Keratinocyte (primary cell): ENCODE data around the gene TH. TPM values are rescaled to one million over a fixed set of nuclear protein-coding genes. Genes with fewer than 3 reads are reported as not detected.

ENCODE experiments used
- DNase-seq: peaks from one replicate; pipeline ENCODE4 v3.0.0-alpha.2; 2011; ENCODE audit warnings: low read depth, missing footprints, low spot score
- FAIRE-seq: peaks from 2 replicates; lab custom pipeline; 2011; peaks lifted over from hg19 to GRCh38; lab: Jason Lieb, UNC
- H2AFZ ChIP-seq: 2 replicates; pipeline ENCODE4 v1.6.0; 2012; ENCODE audit warnings: low read length, control low read depth, inconsistent platforms; ENCODE audit not compliant: control insufficient read depth
- H3K27ac ChIP-seq: 2 replicates; pipeline ENCODE4 v1.5.1; 2011; ENCODE audit warnings: low read length; ENCODE audit not compliant: control insufficient read depth, insufficient read depth
- H3K27me3 ChIP-seq: 3 replicates; pipeline ENCODE4 v1.6.0; 2011; ENCODE audit warnings: low read length; ENCODE audit not compliant: control insufficient read depth, insufficient read depth; ENCODE audit errors: extremely low read depth
- H3K36me3 ChIP-seq, 2 experiments: 2 replicates in 1 of 2; 3 replicates in 1 of 2; pipeline ENCODE4 v1.5.1; 2011; ENCODE audit warnings: low read length in 2 of 2, mild to moderate bottlenecking in 1 of 2; ENCODE audit not compliant: control insufficient read depth in 2 of 2, insufficient read depth in 2 of 2; ENCODE audit errors: extremely low read depth in 1 of 2
- H3K4me1 ChIP-seq: 3 replicates; pipeline ENCODE4 v1.5.1; 2011; ENCODE audit warnings: low read length; ENCODE audit not compliant: control insufficient read depth, insufficient read depth; ENCODE audit errors: extremely low read depth
- H3K4me2 ChIP-seq: 3 replicates; pipeline ENCODE4 v1.6.0; 2011; ENCODE audit warnings: low read depth, low read length; ENCODE audit not compliant: control insufficient read depth, insufficient read depth; ENCODE audit errors: extremely low read depth
- H3K4me3 ChIP-seq, 3 experiments: fragments of 200-600 bp in 1 of 3; sonication (generic) in 1 of 3; 2 replicates in 2 of 3; 3 replicates in 1 of 3; pipeline ENCODE4 v1.5.1; 2011 to 2016; ENCODE audit warnings: low read length in 3 of 3, mild to moderate bottlenecking in 3 of 3, control low read depth in 2 of 3, inconsistent platforms in 1 of 3, low read depth in 1 of 3, mixed read lengths in 1 of 3, mixed run types in 1 of 3, moderate library complexity in 1 of 3; ENCODE audit not compliant: control insufficient read depth in 2 of 3, insufficient read depth in 2 of 3; ENCODE audit errors: extremely low read depth in 1 of 3
- H3K79me2 ChIP-seq: 2 replicates; pipeline ENCODE4 v1.6.0; 2012; ENCODE audit warnings: low read length; ENCODE audit not compliant: control insufficient read depth, insufficient read depth
- H3K9ac ChIP-seq: 3 replicates; pipeline ENCODE4 v1.6.0; 2011; ENCODE audit warnings: low read length; ENCODE audit not compliant: control insufficient read depth, insufficient read depth; ENCODE audit errors: extremely low read depth
- H3K9me1 ChIP-seq: 3 replicates; pipeline ENCODE4 v1.6.0; 2011; ENCODE audit warnings: low read length; ENCODE audit not compliant: control insufficient read depth, insufficient read depth; ENCODE audit errors: extremely low read depth
- H3K9me3 ChIP-seq: 2 replicates; pipeline ENCODE4 v1.5.1; 2012; ENCODE audit warnings: low read depth, low read length; ENCODE audit not compliant: control insufficient read depth
- H4K20me1 ChIP-seq: 3 replicates; pipeline ENCODE4 v1.6.0; 2011; ENCODE audit warnings: low read length; ENCODE audit not compliant: control insufficient read depth, insufficient read depth; ENCODE audit errors: extremely low read depth
- CTCF ChIP-seq, 3 experiments: IDR thresholded peaks in 1 of 3; conservative IDR thresholded peaks in 1 of 3; optimal IDR thresholded peaks in 1 of 3; 2 replicates in 2 of 3; 3 replicates in 1 of 3; pipeline versions ENCODE3 to v1.5.1; 2011; ENCODE audit warnings: low read length in 3 of 3, mild to moderate bottlenecking in 3 of 3, moderate library complexity in 2 of 3, control low read depth in 1 of 3, inconsistent platforms in 1 of 3; ENCODE audit not compliant: insufficient read depth in 2 of 3; ENCODE audit errors: extremely low read depth in 1 of 3
- EZH2 ChIP-seq: IDR thresholded peaks from one replicate; pipeline ENCODE4 v1.6.1; 2012; ENCODE audit warnings: inconsistent platforms, mild to moderate bottlenecking, low read length, moderate library complexity
- dilution Hi-C: fragments of 300-500 bp; cut with MboI; formaldehyde crosslinking; loops from one replicate; pipeline ENCODE4 v1.7.0; 2020; ENCODE audit warnings: low sequenced_read_pairs; ENCODE audit not compliant: extremely low pct_ligation_motif_present
- polyA plus RNA-seq, 5 experiments: library from polyadenylated mRNA; depleted of rRNA in 3 of 5; stranded (reverse) in 3 of 5; stranded (forward) in 1 of 5; unstranded in 1 of 5; fragments of >200 nt; gene quantifications; 1 replicate in 1 of 5; 2 replicates in 3 of 5; 3 replicates in 1 of 5; pipeline versions ENCODE4 v1.2.1 to v1.2.3, GENCODE V29; 2011 to 2012; ENCODE audit warnings: missing spikeins in 2 of 5, low read depth in 1 of 5, low replicate concordance in 1 of 5

Gene TH
- polyA plus RNA-seq, 1 donor (not counting 4 experiments of a cell fraction or from before 2014, with no cell fraction given) = 0.50 TPM

GRCh38 chr11:2138068-2138430 lies 33.6 kb downstream of the TH start:
- peaks cover 5% of the 10 kb centered on the region for H4K20me1 ChIP-seq
- H3K9me3 ChIP-seq = no peaks in the 10 kb centered on the region
- no peak overlapping the region for H3K4me3 ChIP-seq
- no peaks in the 10 kb centered on the region for H3K9me1 ChIP-seq
- peak overlapping the region; percentile 51 for H3K4me2 ChIP-seq
- peaks cover 9% of the 10 kb centered on the region for H3K4me1 ChIP-seq
- H3K9ac ChIP-seq = no peak overlapping the region
- FAIRE-seq (no peak), DNase-seq (no peak)
- no peaks in the 10 kb centered on the region for H3K79me2 ChIP-seq
- no peak overlapping the region for H2AFZ ChIP-seq
- H3K36me3 ChIP-seq = no peaks in the 10 kb centered on the region
- dilution Hi-C loops = no loop called here
- peaks cover 88% of the 10 kb centered on the region for H3K27me3 ChIP-seq
- H3K27ac ChIP-seq = no peak overlapping the region
- TF ChIP-seq CTCF (optimal IDR thresholded peaks at IDR 0.05 in 1 of 3, IDR thresholded peaks at IDR 0.05 in 1 of 3, conservative IDR thresholded peaks at IDR 0.05 in 1 of 3; ENCODE audit: extremely low read depth in 1 of 3, insufficient read depth in 2 of 3, low read length in 3 of 3) (no peak), EZH2 (no peak)

DNA sequence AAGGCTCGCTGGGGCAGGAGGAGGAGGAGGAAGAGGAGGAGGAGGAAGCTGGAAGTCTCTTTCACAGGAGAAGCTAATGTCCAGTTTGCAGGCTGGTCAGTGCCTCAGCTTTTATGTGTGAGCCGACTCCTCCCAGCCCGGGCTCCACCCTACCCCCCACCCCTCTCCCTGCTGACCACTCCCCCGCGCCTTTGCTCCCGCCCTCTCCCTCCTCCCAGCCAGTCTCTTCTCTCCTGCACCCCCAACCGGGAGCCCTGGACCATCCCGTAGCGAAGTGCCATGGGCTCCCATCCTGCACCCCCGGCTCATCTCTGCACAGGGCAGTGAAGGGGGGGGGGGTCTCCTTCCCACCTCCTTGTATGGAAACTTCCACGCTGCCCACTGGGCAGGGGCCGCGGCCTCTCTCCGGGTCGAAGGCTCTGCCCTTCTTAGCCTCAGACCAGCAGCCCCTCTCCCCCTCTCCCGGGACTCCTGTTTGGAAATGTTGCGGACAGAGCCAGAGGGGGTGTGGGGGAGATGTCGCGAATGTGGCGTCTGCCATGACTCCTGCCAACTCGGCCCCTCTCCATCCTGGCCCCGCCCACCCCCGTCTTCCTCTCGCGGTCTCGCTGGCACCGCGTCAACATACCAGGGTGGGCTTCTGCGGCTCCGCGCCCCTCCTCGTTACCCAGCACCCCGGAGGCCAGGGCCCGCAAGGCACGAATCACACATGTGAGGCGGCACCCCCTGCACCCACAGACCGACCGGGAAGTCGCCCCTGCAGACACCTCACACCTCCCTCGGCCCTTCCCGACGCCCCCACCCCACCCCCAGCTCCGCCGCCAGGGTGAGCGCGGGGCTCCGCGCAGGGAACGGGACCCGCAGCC lies 34.2 kb downstream of the TH start:
- TF ChIP-seq CTCF (optimal IDR thresholded peaks at IDR 0.05 in 1 of 3, IDR thresholded peaks at IDR 0.05 in 1 of 3, conservative IDR thresholded peaks at IDR 0.05 in 1 of 3; ENCODE audit: extremely low read depth in 1 of 3, insufficient read depth in 2 of 3, low read length in 3 of 3) = no peak
- TF ChIP-seq EZH2 = peak; percentile 89
- no peak overlapping the region for H3K9ac ChIP-seq
- no peak overlapping the region for H3K27ac ChIP-seq
- H3K36me3 ChIP-seq = no peaks in the 10 kb centered on the region
- H2AFZ ChIP-seq = no peak overlapping the region
- H3K4me1 ChIP-seq = peaks cover 3% of the 10 kb centered on the region
- no peak overlapping the region for H3K4me3 ChIP-seq
- H3K9me1 ChIP-seq = no peaks in the 10 kb centered on the region
- peaks cover under 1% of the 10 kb centered on the region for H4K20me1 ChIP-seq
- no peak for FAIRE-seq
- dilution Hi-C loops = no loop called here
- H3K9me3 ChIP-seq = no peaks in the 10 kb centered on the region
- H3K27me3 ChIP-seq = peaks cover 88% of the 10 kb centered on the region
- DNase-seq = no peak
- H3K4me2 ChIP-seq = no peak overlapping the region
- no peaks in the 10 kb centered on the region for H3K79me2 ChIP-seq
